AG04450 (cell line): Measurements from ENCODE around the gene FAM83G. TPM values are rescaled to one million over a fixed set of nuclear protein-coding genes. Genes with fewer than 3 reads are reported as not detected.
"Not testable (repeated sequence)": the region's sequence is repeated elsewhere in the genome, so short reads cannot be mapped to it uniquely, and the experiment has no call there.

Source experiments
- CTCF ChIA-PET: fragments of 300-600, 350-600 bp; formaldehyde crosslinking; extraction: SDS; loops from one replicate; lab custom pipeline; 2022; ENCODE audit warnings: antibody characterized with exemption, inconsistent platforms; lab: Charles Lee
- POLR2A ChIA-PET: fragments of 350-600 bp; formaldehyde crosslinking; extraction: SDS; loops from one replicate; lab custom pipeline; 2021; ENCODE audit warnings: antibody characterized with exemption, inconsistent platforms; lab: Yijun Ruan, JAX
- DNase-seq: peaks from one replicate; pipeline ENCODE4 v3.0.0-alpha.2; 2011; ENCODE audit warnings: low read depth, low spot score
- H3K27ac ChIP-seq: one replicate; pipeline ENCODE4 v1.5.1; 2012; ENCODE audit warnings: low read depth, low read length, control low read depth
- H3K27me3 ChIP-seq: one replicate; pipeline ENCODE4 v1.6.0; 2012; ENCODE audit warnings: low read length; ENCODE audit not compliant: control insufficient read depth, insufficient read depth
- H3K4me3 ChIP-seq: 2 replicates; pipeline ENCODE4 v1.5.1; 2011; ENCODE audit warnings: mild to moderate bottlenecking, low read depth, low read length, control low read depth
- H3K9me3 ChIP-seq: 2 replicates; pipeline ENCODE4 v1.5.1; 2012; ENCODE audit warnings: low read length; ENCODE audit not compliant: control insufficient read depth, insufficient read depth
- polyA plus RNA-seq: library from polyadenylated mRNA; depleted of rRNA; stranded (reverse); fragments of >200 nt; gene quantifications from 2 replicates; pipeline ENCODE4 v1.2.3, GENCODE V29; 2011
- TF ChIP-seq, protein P1 (sequence below): IDR thresholded peaks from 2 replicates; pipeline ENCODE4 v1.5.1; 2011; ENCODE audit warnings: low read depth, low read length, control low read depth, inconsistent platforms

Gene FAM83G
- polyA plus RNA-seq, 1 experiment = 4.8 TPM

- no peak overlapping the region for H3K4me3 ChIP-seq
- POLR2A ChIA-PET = no interaction called here
- H3K9me3 ChIP-seq = no peaks in the 10 kb centered on the region; the same call in 1 of the 2 replicates
- H3K27me3 ChIP-seq = no peaks in the 10 kb centered on the region
- TF ChIP-seq, protein P1, sequence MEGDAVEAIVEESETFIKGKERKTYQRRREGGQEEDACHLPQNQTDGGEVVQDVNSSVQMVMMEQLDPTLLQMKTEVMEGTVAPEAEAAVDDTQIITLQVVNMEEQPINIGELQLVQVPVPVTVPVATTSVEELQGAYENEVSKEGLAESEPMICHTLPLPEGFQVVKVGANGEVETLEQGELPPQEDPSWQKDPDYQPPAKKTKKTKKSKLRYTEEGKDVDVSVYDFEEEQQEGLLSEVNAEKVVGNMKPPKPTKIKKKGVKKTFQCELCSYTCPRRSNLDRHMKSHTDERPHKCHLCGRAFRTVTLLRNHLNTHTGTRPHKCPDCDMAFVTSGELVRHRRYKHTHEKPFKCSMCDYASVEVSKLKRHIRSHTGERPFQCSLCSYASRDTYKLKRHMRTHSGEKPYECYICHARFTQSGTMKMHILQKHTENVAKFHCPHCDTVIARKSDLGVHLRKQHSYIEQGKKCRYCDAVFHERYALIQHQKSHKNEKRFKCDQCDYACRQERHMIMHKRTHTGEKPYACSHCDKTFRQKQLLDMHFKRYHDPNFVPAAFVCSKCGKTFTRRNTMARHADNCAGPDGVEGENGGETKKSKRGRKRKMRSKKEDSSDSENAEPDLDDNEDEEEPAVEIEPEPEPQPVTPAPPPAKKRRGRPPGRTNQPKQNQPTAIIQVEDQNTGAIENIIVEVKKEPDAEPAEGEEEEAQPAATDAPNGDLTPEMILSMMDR = no peak
- DNase-seq = no peak
- CTCF ChIA-PET = no interaction called here
- no peak overlapping the region for H3K27ac ChIP-seq
Measured at GRCh38 chr17:19021622-19022083, 17.1 kb upstream of the FAM83G start.

DNA sequence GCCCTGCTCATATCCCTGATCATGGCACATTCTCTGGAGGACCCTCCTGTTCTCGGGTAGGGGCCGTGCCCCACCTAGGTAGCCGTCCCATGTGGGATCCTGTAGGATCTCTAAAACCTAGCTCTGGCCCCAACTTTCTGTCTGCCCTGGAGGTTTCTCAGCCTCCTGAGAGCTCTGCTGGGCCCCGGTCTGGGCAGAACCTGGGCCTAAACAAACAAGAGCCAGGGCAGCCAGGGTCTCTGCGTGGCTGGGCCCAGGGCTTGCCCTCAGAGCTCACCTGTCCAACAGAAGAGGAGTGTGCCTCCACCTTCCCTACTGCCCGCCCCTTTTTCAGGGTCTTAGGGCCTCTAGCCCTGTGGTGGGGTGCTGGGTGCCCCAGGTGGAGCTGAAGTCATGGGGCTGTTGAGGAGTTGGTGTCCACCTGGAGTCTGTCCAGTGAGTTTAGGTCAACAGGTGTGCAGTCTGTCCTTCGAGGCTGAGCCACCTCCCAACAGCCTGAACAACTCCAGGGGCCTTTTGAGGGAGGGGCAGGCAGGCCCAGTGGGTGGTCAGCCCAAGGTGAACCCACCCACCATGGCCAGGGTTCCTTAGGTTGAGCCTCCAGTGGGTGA, 16.6 kb upstream of the FAM83G start:
- H3K27ac ChIP-seq, H3K9me3 ChIP-seq, H3K27me3 ChIP-seq, POLR2A ChIA-PET, DNase-seq, H3K4me3 ChIP-seq, CTCF ChIA-PET: not testable (repeated sequence)

- CTCF ChIA-PET = no interaction called here
Measured at GRCh38 chr17:19020016-19020415, 15.5 kb upstream of the FAM83G start.

DNA sequence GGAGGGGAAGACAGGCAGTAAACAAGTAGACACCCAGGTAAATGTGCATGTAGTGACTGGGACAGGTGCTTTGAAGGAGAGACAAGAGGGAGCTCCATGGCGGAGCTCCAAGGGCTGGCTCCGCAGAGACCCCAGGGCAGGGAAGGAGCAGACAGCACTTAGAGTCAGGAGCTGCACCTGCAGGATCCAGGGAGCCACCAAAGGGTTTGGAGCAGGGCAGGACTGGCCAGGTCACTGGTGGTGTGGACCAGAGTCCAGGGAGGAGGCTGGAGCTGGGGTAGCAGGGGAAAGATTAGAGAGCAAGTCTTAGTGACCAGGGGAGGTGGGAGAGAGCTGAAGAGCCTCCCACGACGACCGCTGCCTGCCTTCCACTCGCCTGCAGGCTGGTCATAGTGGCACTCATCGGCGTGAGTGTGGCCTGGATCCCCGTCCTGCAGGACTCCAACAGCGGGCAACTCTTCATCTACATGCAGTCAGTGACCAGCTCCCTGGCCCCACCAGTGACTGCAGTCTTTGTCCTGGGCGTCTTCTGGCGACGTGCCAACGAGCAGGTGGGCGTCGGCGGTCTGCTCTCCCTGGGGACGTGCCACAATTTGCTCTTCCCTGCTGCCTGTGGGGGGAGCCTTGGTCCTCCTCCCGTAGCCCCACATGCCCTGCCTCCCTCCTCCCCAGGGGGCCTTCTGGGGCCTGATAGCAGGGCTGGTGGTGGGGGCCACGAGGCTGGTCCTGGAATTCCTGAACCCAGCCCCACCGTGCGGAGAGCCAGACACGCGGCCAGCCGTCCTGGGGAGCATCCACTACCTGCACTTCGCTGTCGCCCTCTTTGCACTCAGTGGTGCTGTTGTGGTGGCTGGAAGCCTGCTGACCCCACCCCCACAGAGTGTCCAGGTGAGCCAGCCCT, 14.7 kb upstream of the FAM83G start:
- TF ChIP-seq, protein P1 = no peak
- Histone ChIP-seq H3K27me3 (no peaks in the 10 kb centered on the region), H3K27ac (no peak overlapping the region), H3K4me3 (no peak overlapping the region), H3K9me3 (no peaks in the 10 kb centered on the region; the same call in 1 of the 2 replicates)
- CTCF ChIA-PET = no interaction called here
- POLR2A ChIA-PET = no interaction called here
- DNase-seq = no peak

More at GRCh38 chr17:19020016-19020415, 15.5 kb upstream of the FAM83G start:
- no peak for DNase-seq
- POLR2A ChIA-PET = no interaction called here
- H3K27me3 ChIP-seq = no peaks in the 10 kb centered on the region
- H3K27ac ChIP-seq = no peak overlapping the region
- H3K9me3 ChIP-seq = no peaks in the 10 kb centered on the region; the same call in 1 of the 2 replicates
- H3K4me3 ChIP-seq = no peak overlapping the region
- TF ChIP-seq, protein P1 = no peak

DNA sequence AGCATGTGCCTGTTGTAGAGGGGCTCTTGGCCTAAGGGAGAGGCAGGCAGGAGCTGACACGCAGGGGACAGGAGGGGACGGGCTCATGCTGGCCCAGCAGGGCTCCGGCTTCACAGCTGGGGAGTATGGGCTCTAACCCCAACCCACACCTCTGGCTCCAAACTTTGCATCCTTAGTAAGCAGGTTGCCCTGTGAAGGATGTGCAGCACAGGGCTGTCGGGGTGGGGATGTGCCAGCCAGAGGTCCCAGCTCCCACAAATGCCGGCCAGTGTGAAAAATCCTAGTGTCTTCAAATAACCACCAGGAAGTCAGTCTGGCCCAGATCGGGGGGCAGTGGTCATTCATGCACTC, 14.0 kb upstream of the FAM83G start:
- ChIA-PET POLR2A (no interaction called here), CTCF (no interaction called here)
- H3K9me3 ChIP-seq = no peaks in the 10 kb centered on the region; the same call in 1 of the 2 replicates
- no peaks in the 10 kb centered on the region for H3K27me3 ChIP-seq
- DNase-seq = no peak
- TF ChIP-seq, protein P1 = no peak
- no peak overlapping the region for H3K27ac ChIP-seq
- no peak overlapping the region for H3K4me3 ChIP-seq
